ENCODE data around the gene WIPI1.

- TF ChIP-seq POLR2A (IDR thresholded peaks at IDR 0.05) (no peak), CTCF (IDR thresholded peaks at IDR 0.05) (no peak), EP300 (IDR thresholded peaks at IDR 0.05) (no peak)
Observed at GRCh38 chr17:68391561-68392268, 65.6 kb downstream of the WIPI1 start.

Data from suprapubic skin (tissue), 3 donors.